NCI-H187 treated with DMSO at 0.1 percent for 48 hours (cell line): ENCODE results near the gene SND1.

Source experiments
- DNase-seq: peaks from one replicate; lab custom pipeline; 2025; lab: John Stamatoyannopoulos, UW

Gene SND1

GRCh38 chr7:127689194-127689772, 37.3 kb downstream of the SND1 start:
- no peak for DNase-seq

GRCh38 chr7:127690337-127690736, 38.3 kb downstream of the SND1 start:
- DNase-seq: no peak

GRCh38 chr7:127690806-127691205, 38.8 kb downstream of the SND1 start:
- DNase-seq: no peak

- DNase-seq: no peak
Measured at GRCh38 chr7:127692200-127692599, 40.2 kb downstream of the SND1 start.

- DNase-seq: no peak
Measured at GRCh38 chr7:127699853-127700252, 47.9 kb downstream of the SND1 start.

- DNase-seq: no peak
Measured at GRCh38 chr7:127702052-127702652, 50.2 kb downstream of the SND1 start.

GRCh38 chr7:127702938-127703337, 50.9 kb downstream of the SND1 start:
- no peak for DNase-seq

- DNase-seq: no peak
Measured at GRCh38 chr7:127704211-127704610, 52.2 kb downstream of the SND1 start.

- DNase-seq: no peak
Measured at GRCh38 chr7:127705461-127705959, 53.5 kb downstream of the SND1 start.

- DNase-seq: no peak
Measured at GRCh38 chr7:127706766-127707165, 54.8 kb downstream of the SND1 start.

GRCh38 chr7:127708201-127708600, 56.2 kb downstream of the SND1 start:
- no peak for DNase-seq

- DNase-seq: peak; percentile 51
Measured at GRCh38 chr7:127708788-127709187, 56.8 kb downstream of the SND1 start.

- DNase-seq: no peak
Measured at GRCh38 chr7:127710635-127711034, 58.6 kb downstream of the SND1 start.

- DNase-seq: no peak
Measured at GRCh38 chr7:127711872-127712271, 59.9 kb downstream of the SND1 start.

- DNase-seq: no peak
Measured at GRCh38 chr7:127713006-127713405, 61.0 kb downstream of the SND1 start.

GRCh38 chr7:127713758-127714157, 61.8 kb downstream of the SND1 start:
- DNase-seq: no peak

- DNase-seq: no peak
Measured at GRCh38 chr7:127715272-127715671, 63.3 kb downstream of the SND1 start.

GRCh38 chr7:127715901-127716300, 63.9 kb downstream of the SND1 start:
- no peak for DNase-seq

- DNase-seq: no peak
Measured at GRCh38 chr7:127717502-127718339, 65.7 kb downstream of the SND1 start.

GRCh38 chr7:127718340-127718679, 66.3 kb downstream of the SND1 start:
- no peak for DNase-seq

GRCh38 chr7:127726476-127726875, 74.5 kb downstream of the SND1 start:
- no peak for DNase-seq

- DNase-seq: no peak
Measured at GRCh38 chr7:127730658-127731276, 78.8 kb downstream of the SND1 start.
